Aorta (tissue), 5 donors: ENCODE measurements around the gene SALL2. TPM values are rescaled to one million over a fixed set of nuclear protein-coding genes. Genes with fewer than 3 reads are reported as not detected.
A peak's percentile ranks its signal among the peaks of the same experiment; 100 is the strongest.

Source experiments
- ATAC-seq: fragments of 200-7000 bp; cut with Tn5 transposase; one replicate; pipeline ENCODE4 v1.9.1; 2022; ENCODE audit warnings: moderate library complexity; ENCODE audit not compliant: low FRiP score
- DNase-seq, 2 donors: peaks; one replicate each; pipeline ENCODE4 v3.0.0-alpha.2; 2020
- H3K27ac ChIP-seq, 2 donors: one replicate each; pipeline ENCODE4 v1.5.1; 2013; ENCODE audit warnings: low read length in 2 of 2, mild to moderate bottlenecking in 2 of 2, moderate library complexity in 2 of 2, control low read depth in 1 of 2, inconsistent platforms in 1 of 2, low read depth in 1 of 2
- H3K27me3 ChIP-seq, 2 donors: one replicate each; pipeline ENCODE4 v1.6.1; 2013; ENCODE audit warnings: control low read depth in 1 of 2, low read length in 1 of 2, mild to moderate bottlenecking in 1 of 2, moderate library complexity in 1 of 2; ENCODE audit not compliant: insufficient read depth in 2 of 2, control insufficient read depth in 1 of 2
- H3K36me3 ChIP-seq, 2 donors: one replicate each; pipeline ENCODE4 v1.6.1; 2013; ENCODE audit warnings: control low read depth in 1 of 2, low read length in 1 of 2, mild to moderate bottlenecking in 1 of 2; ENCODE audit not compliant: insufficient read depth in 2 of 2, control insufficient read depth in 1 of 2
- H3K4me1 ChIP-seq, 2 donors: one replicate each; pipeline ENCODE4 v1.6.1; 2013; ENCODE audit warnings: low read length in 2 of 2, control low read depth in 1 of 2, mild to moderate bottlenecking in 1 of 2, moderate library complexity in 1 of 2; ENCODE audit not compliant: insufficient read depth in 2 of 2, control insufficient read depth in 1 of 2
- H3K4me3 ChIP-seq, 2 donors: one replicate each; pipeline ENCODE4 v1.5.1; 2013; ENCODE audit warnings: low read length in 2 of 2, control low read depth in 1 of 2, mild to moderate bottlenecking in 1 of 2
- H3K9me3 ChIP-seq: one replicate; pipeline ENCODE4 v1.6.1; 2013; ENCODE audit warnings: mild to moderate bottlenecking, low read length; ENCODE audit not compliant: control insufficient read depth
- WGBS, 2 donors: extraction: QIAGEN DNeasy Blood & Tissue Kit; methylation state at CpG; one replicate each; pipeline ENCODE4 v1.1.7; 2013; 5-methylcytosine and 5-hydroxymethylcytosine counted together
- intact Hi-C, 2 donors: fragments of 100-400 bp; cut with DNase I; formaldehyde crosslinking; loops; one replicate each; pipeline versions ENCODE4 v1.14.2 to v1.15.0; 2022
- polyA plus RNA-seq, 2 donors: library from polyadenylated mRNA; stranded (reverse); fragments of 200-250 nt; gene quantifications; one replicate each; pipeline ENCODE4 v1.2.3, GENCODE V29; 2013
- total RNA-seq, 2 donors: library from RNA; stranded (reverse); fragmentation: NEBNext Ultra II Directional; extraction: Animal tissue kit (Norgen Biotek cat#: 25700); gene quantifications; one replicate each; pipeline ENCODE4 v1.2.1, GENCODE V29; 2021
- donor health status: healthy with polysubstance abuse.
- donor health status: Bipolar disorder and iron deficiency.
- donor health status: DM: no; HTN: no; CAD: no.
- donor health status: DM: no; HTN: no; CAD: no.
- donor health status: DM: yes; HTN: yes; CAD: no.

SALL2 gene
- total and polyA plus RNA-seq, 4 donors, result 4.1 to 12.2 (median 8.1) TPM

DNA sequence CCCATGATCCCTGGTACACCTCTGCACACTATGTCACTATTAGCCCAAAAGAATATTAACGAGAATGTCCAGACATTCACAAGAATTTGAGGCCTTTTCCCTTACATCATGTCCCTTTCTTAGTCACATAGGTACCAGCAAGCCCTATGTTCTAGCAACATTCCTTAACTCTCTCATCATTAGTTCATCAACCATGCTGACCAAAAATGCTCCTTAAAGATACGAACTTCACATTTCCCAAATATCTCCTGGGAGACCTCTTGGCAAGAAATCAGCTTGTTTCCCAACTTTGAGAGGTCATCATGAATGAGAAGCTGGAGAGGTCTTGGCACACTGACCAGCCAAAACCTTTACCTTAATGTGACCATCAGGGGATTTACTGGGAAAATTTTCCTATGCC, 4.6 kb downstream of the SALL2 start:
- intact Hi-C loops, result no loop called here
- no peaks in the 10 kb centered on the region for H3K27me3 ChIP-seq
- no peak overlapping the region for H3K4me3 ChIP-seq
- H3K27ac ChIP-seq, result no peak overlapping the region
- DNase-seq (no peak), ATAC-seq (no peak)
- WGBS, 2 donors, result 49 to 60% methylated on average over 2 of the region's 2 CpGs
- H3K9me3 ChIP-seq, result no peaks in the 10 kb centered on the region
- no peaks in the 10 kb centered on the region for H3K4me1 ChIP-seq
- H3K36me3 ChIP-seq, result no peaks in the 10 kb centered on the region

GRCh38 chr14:21520767-21521166, 5.4 kb downstream of the SALL2 start:
- Histone ChIP-seq H3K4me1 (no peaks in the 10 kb centered on the region), H3K9me3 (no peaks in the 10 kb centered on the region), H3K27me3 (no peaks in the 10 kb centered on the region), H3K4me3 (no peak overlapping the region), H3K36me3 (no peaks in the 10 kb centered on the region), H3K27ac (no peak overlapping the region)
- no peak for DNase-seq
- intact Hi-C loops, result no loop called here
- WGBS, 2 donors, result 89 to 93% methylated on average over 1 of the region's 1 CpG
- no peak for ATAC-seq

- ATAC-seq, result no peak
- Histone ChIP-seq H3K4me3 (no peak overlapping the region), H3K9me3 (no peaks in the 10 kb centered on the region), H3K27me3 (no peaks in the 10 kb centered on the region), H3K4me1 (no peaks in the 10 kb centered on the region), H3K36me3 (no peaks in the 10 kb centered on the region), H3K27ac (no peak overlapping the region)
- WGBS, 2 donors, result 59 to 67% methylated on average over 2 of the region's 2 CpGs
- intact Hi-C loops, result no loop called here
- no peak for DNase-seq
Observed at GRCh38 chr14:21518725-21519124, 7.4 kb downstream of the SALL2 start.

DNA sequence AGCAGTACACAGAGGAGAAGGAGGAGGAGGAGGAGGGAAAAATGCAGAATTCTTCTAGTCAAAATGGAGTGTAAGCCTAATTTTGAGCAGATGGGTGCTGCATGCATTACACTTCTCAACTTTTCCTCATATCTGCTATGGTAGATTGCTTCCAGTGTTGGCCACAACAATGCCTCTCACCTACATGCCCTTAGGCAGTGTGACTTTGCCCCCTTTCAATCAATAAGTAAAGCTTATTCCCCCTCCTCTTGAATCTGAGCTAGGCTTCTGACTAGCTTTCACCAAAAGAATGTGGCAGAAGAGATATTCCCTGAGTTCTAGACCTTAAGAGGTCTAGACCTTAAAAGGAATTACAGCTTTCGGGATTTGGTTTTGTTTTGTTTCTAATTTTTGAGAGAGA, 11.8 kb downstream of the SALL2 start:
- ATAC-seq (no peak), DNase-seq (no peak)
- Histone ChIP-seq H3K27ac (no peak overlapping the region), H3K36me3 (no peaks in the 10 kb centered on the region), H3K27me3 (no peaks in the 10 kb centered on the region), H3K9me3 (no peaks in the 10 kb centered on the region), H3K4me1 (no peaks in the 10 kb centered on the region), H3K4me3 (no peak overlapping the region)
- 83 to 89% methylated on average over 1 of the region's 1 CpG for WGBS, 2 donors
- intact Hi-C loops, result loop anchor here (5.0 kb wide), 2 partner anchors 37 to 43 kb away; partner anchors contain the start of genes RAB2B (in 2 of the 2) and TOX4 (in 2 of the 2)

DNA sequence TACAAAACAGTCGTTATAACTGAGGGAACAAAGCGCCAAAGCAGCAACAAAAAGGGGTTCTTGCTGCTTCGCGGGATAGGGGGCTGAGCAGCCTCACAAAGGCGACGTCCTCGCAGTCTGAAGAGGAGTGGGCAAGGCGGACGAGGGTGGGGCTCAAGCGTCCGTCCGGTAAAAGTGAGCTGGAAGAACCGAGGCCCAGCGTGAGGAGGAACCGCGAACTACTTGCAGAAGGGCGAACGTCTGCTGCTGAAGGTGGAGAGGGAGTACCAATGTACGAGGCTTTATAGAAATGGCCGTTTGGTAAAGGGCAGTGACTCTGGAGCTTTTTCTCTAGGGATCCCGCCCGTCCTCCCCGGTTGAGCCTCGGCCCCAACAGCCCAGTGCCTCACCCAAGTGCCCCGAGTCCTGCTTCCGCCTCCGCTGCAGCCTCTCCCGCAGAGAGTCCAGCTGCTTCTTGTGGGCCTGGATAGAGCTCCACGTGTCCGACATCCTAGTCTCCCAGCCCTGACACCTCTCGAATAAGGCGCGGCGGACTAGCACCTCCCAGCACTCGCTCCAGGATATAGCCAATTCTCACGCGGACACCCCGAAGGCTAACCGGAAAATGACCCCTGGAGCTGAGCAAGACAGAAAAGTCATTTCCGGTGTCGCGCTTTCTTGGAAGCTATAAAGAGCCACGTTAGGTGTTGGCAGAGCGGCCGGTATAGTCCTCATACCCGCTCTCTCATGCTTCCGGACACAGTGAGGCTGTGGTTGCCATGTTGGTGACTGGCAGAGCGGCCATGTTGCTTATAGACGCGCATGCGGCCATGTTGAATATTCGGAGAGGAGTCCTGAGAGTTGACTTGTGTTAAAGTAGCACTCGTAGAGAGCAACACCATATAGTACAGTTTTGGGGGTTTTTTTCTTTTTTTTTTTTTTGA, 15.2 kb downstream of the SALL2 start, which contains the start of gene METTL3:
METTL3 (minus strand) TSS at position 606 of the 923 bp plus-strand sequence; CDS start at position 489, 117 bp downstream.
- H3K27ac ChIP-seq, result peak within 1 kb of the TSS in 1 of 2 donors; percentile 79
- ATAC-seq (peak; percentile 99), DNase-seq (peak; percentile 98 to 99)
- no peaks in the 10 kb centered on the region for H3K9me3 ChIP-seq
- H3K4me1 ChIP-seq, result no peaks in the 10 kb centered on the region
- no peaks in the 10 kb centered on the region for H3K27me3 ChIP-seq
- WGBS, 2 donors, result 0 to 1% methylated on average over 51 to 53 of the region's 53 CpGs
- intact Hi-C loops, result loop anchor here (1.0 to 5.0 kb wide), 3 partner anchors 15 to 46 kb away; partner anchors contain the start of genes RAB2B (in 2 of the 2), TOX4 (in 2 of the 2) and SALL2 (in 1 of the 2)
- H3K4me3 ChIP-seq, result peak within 1 kb of the TSS; percentile 69 to 88
- H3K36me3 ChIP-seq, result no peaks in the 10 kb centered on the region

DNA sequence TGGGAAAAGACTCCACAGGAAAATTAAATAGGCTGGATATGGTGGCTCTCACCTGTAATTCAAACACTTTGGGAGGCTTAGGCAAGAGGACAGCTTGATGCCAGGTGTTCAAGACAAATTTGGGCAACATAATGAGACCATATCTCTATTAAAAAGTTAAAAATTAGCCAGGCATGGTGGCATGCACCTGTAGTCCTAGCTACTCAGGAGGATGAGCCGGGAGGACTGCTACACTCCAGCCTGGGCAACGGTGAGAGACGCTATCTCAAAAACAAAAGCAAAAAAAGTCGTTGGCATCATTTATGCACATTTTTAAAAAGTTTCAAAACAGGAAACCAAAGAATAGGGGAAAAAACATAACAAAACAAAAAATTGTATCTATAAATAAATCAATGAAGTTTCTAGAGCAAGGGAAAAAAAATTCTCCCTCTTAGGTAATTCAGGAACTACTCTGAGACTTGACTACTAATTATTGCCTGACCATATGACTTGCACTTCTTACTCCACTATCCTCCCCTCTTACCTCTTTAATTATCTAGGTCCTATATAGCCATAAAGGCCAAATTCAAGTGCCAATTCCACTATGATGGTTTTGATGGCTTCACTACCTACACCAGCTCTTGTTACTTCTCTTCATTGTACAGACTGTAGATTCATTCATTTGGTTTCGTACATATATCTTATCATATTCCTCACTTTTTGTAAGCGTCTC, 16.6 kb downstream of the SALL2 start:
- no peaks in the 10 kb centered on the region for H3K9me3 ChIP-seq
- H3K27me3 ChIP-seq, result no peaks in the 10 kb centered on the region
- WGBS, 2 donors, result 85 to 87% methylated on average over 6 of the region's 6 CpGs
- H3K27ac ChIP-seq, result no peak overlapping the region
- ATAC-seq, result no peak
- DNase-seq, result no peak
- no peaks in the 10 kb centered on the region for H3K4me1 ChIP-seq
- intact Hi-C loops, result loop anchor here (5.0 kb wide), 2 partner anchors 32 to 48 kb away; partner anchors contain the start of genes RAB2B (in 2 of the 2) and TOX4 (in 2 of the 2)
- H3K36me3 ChIP-seq, result no peaks in the 10 kb centered on the region
- peak overlapping the region in 1 of 2 donors; percentile 88 for H3K4me3 ChIP-seq

DNA sequence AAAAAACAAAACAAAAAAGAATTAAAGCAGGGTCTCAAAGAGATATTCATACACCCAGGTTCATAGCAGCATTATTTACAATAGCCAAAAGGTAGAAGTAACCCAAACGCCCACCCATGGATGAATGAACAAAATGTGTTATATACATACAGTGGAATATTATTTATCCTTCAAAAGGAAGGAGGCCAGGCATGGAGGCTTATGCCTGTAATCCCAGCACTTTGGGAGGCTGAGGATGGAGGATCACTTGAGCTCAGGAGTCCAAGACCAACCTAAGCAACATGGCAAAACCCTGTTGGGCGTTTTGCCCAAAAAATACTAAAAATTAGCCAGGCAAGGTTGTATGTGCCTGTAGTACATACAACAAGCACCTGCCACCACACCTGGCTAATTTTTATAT, 19.6 kb downstream of the SALL2 start:
- ATAC-seq (no peak), DNase-seq (no peak)
- intact Hi-C loops, result no loop called here
- Histone ChIP-seq H3K36me3 (peaks cover 0 to 6% of the 10 kb centered on the region in 2 donors), H3K4me1 (no peaks in the 10 kb centered on the region), H3K27me3 (no peaks in the 10 kb centered on the region), H3K4me3 (no peak overlapping the region), H3K27ac (no peak overlapping the region), H3K9me3 (no peaks in the 10 kb centered on the region)
- WGBS, 2 donors, result 83 to 91% methylated on average over 2 of the region's 2 CpGs

DNA sequence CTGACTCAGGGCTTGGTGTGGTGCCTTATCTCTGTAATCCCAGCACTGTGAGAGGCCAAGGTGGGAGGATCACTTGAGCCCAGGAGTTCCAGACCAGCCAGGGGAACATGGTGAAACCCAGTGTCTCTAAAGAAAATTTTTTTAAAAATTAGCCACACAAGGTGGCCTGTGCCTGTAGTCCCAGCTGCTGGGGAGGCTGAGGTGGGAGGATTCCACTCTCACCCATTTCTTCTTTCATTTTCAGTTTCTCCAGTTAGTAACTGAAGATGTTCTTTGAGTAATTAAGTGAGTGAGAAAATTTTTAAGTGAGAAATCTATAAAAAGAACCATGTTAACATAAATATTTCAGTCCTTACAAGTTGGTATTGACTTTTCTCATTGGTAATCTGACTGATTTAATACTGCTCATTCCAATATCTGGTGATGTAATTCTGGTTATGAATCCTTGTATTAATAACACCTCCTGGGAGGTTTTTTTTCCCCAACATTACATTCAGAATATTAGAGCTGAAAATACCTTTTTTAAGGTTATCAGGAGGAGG, 21.1 kb downstream of the SALL2 start:
- Histone ChIP-seq H3K36me3 (peaks cover 0 to 7% of the 10 kb centered on the region in 2 donors), H3K4me3 (no peak overlapping the region), H3K27ac (no peak overlapping the region), H3K9me3 (no peaks in the 10 kb centered on the region), H3K27me3 (no peaks in the 10 kb centered on the region), H3K4me1 (no peaks in the 10 kb centered on the region)
- no peak for DNase-seq
- no peak for ATAC-seq
- intact Hi-C loops, result no loop called here
